Superior temporal gyrus (tissue), 1 donor: ENCODE results near the gene IPP.
A peak's percentile ranks its signal among the peaks of the same experiment; 100 is the strongest.
"Not testable (repeated sequence)": the region's sequence is repeated elsewhere in the genome, so short reads cannot be mapped to it uniquely, and the experiment has no call there.

ENCODE experiments used
- DNase-seq: peaks from one replicate; pipeline ENCODE4 v3.0.0-alpha.2; 2016; ENCODE audit errors: extremely low spot score

Gene IPP

GRCh38 chr1:45684402-45684801, 66.1 kb downstream of the IPP start:
- DNase-seq, result no peak

GRCh38 chr1:45682942-45683341, 67.5 kb downstream of the IPP start:
- no peak for DNase-seq

GRCh38 chr1:45679123-45679522, 71.3 kb downstream of the IPP start:
- peak; percentile 11 for DNase-seq

- no peak for DNase-seq
Observed at GRCh38 chr1:45678489-45678888, 72.0 kb downstream of the IPP start.

- no peak for DNase-seq
Observed at GRCh38 chr1:45677751-45678245, 72.7 kb downstream of the IPP start.

- DNase-seq, result not testable (repeated sequence)
Observed at GRCh38 chr1:45676553-45676952, 73.9 kb downstream of the IPP start.

- DNase-seq, result no peak
Observed at GRCh38 chr1:45674478-45674877, 76.0 kb downstream of the IPP start.

GRCh38 chr1:45673956-45674355, 76.5 kb downstream of the IPP start:
- no peak for DNase-seq

- DNase-seq, result no peak
Observed at GRCh38 chr1:45669859-45670655, 80.4 kb downstream of the IPP start.

GRCh38 chr1:45669379-45669778, 81.1 kb downstream of the IPP start:
- no peak for DNase-seq

- no peak for DNase-seq
Observed at GRCh38 chr1:45668526-45668925, 81.9 kb downstream of the IPP start.

GRCh38 chr1:45667321-45668111, 82.9 kb downstream of the IPP start:
- DNase-seq, result no peak

GRCh38 chr1:45666836-45667235, 83.6 kb downstream of the IPP start:
- DNase-seq, result no peak

- no peak for DNase-seq
Observed at GRCh38 chr1:45660336-45660735, 90.1 kb downstream of the IPP start.

- DNase-seq, result no peak
Observed at GRCh38 chr1:45659222-45659621, 91.2 kb downstream of the IPP start.

- DNase-seq, result no peak
Observed at GRCh38 chr1:45658171-45658570, 92.3 kb downstream of the IPP start.

GRCh38 chr1:45656573-45657226, 93.8 kb downstream of the IPP start:
- DNase-seq, result no peak

- no peak for DNase-seq
Observed at GRCh38 chr1:45654540-45655280, 95.7 kb downstream of the IPP start.
